Neural progenitor cell (in vitro differentiated cells): ENCODE measurements around the gene IFT122. TPM values are rescaled to one million over a fixed set of nuclear protein-coding genes. Genes with fewer than 3 reads are reported as not detected.

Experiments used
- DNase-seq: peaks from one replicate; pipeline ENCODE4 v3.0.0-alpha.2; 2016; ENCODE audit warnings: low spot score
- H2AFZ ChIP-seq: fragments of 200-600 bp; sonication (generic); replicated peaks from 2 replicates; pipeline ENCODE4 v1.6.1; 2016; ENCODE audit warnings: antibody characterized with exemption
- H3F3A ChIP-seq: fragments of 200-600 bp; sonication (generic); 2 replicates; pipeline ENCODE4 v1.6.1; 2016; ENCODE audit warnings: antibody characterized with exemption, low read depth
- H3K27ac ChIP-seq: fragments of 200-600 bp; sonication (generic); 2 replicates; pipeline ENCODE4 v1.5.1; 2016; ENCODE audit warnings: mild to moderate bottlenecking
- H3K27me3 ChIP-seq: fragments of 200-600 bp; sonication (generic); 2 replicates; pipeline ENCODE4 v1.6.1; 2016; ENCODE audit warnings: mild to moderate bottlenecking, moderate library complexity
- H3K36me3 ChIP-seq: fragments of 200-600 bp; sonication (generic); 2 replicates; pipeline ENCODE4 v1.5.1; 2016
- H3K4me1 ChIP-seq: fragments of 200-600 bp; sonication (generic); 2 replicates; pipeline ENCODE4 v1.6.1; 2016; ENCODE audit warnings: mixed run types
- H3K4me2 ChIP-seq: fragments of 200-600 bp; sonication (generic); 2 replicates; pipeline ENCODE4 v1.6.1; 2016
- H3K4me3 ChIP-seq: fragments of 200-600 bp; sonication (generic); 2 replicates; pipeline ENCODE4 v1.5.1; 2016
- H3K79me2 ChIP-seq: fragments of 200-600 bp; sonication (generic); 2 replicates; pipeline ENCODE4 v1.6.1; 2016; ENCODE audit warnings: low read depth
- H3K9ac ChIP-seq: fragments of 200-600 bp; sonication (generic); 2 replicates; pipeline ENCODE4 v1.6.1; 2016
- H3K9me3 ChIP-seq: fragments of 200-600 bp; sonication (generic); 2 replicates; pipeline ENCODE4 v1.5.1; 2016; ENCODE audit warnings: low read depth
- H4K20me1 ChIP-seq: fragments of 200-600 bp; sonication (generic); 2 replicates; pipeline ENCODE4 v1.6.1; 2016; ENCODE audit warnings: low read depth
- H3K27ac Mint-ChIP-seq: 3 replicates; pipeline ENCODE4 v1.8.0; 2021; ENCODE audit warnings: mixed read lengths
- H3K27me3 Mint-ChIP-seq: 2 replicates; pipeline ENCODE4 v1.8.0; 2022; ENCODE audit warnings: low read depth, mild to moderate bottlenecking, inconsistent platforms, moderate library complexity, mixed read lengths; ENCODE audit not compliant: insufficient read depth
- H3K36me3 Mint-ChIP-seq: 3 replicates; pipeline ENCODE4 v1.8.0; 2021; ENCODE audit warnings: mixed read lengths
- H3K4me1 Mint-ChIP-seq: 3 replicates; pipeline ENCODE4 v1.8.0; 2021; ENCODE audit warnings: mixed read lengths
- H3K4me3 Mint-ChIP-seq: 3 replicates; pipeline ENCODE4 v1.8.0; 2021; ENCODE audit warnings: mild to moderate bottlenecking, moderate library complexity, mixed read lengths
- H3K9me3 Mint-ChIP-seq: 3 replicates; pipeline ENCODE4 v1.8.0; 2020; ENCODE audit warnings: mixed read lengths
- EZH2 ChIP-seq: fragments of 200-600 bp; sonication (generic); IDR thresholded peaks from 2 replicates; pipeline ENCODE4 v1.6.1; 2017; ENCODE audit warnings: antibody characterized with exemption, mild to moderate bottlenecking, moderate library complexity
- EZH2phosphoT487 ChIP-seq: fragments of 200-600 bp; sonication (generic); IDR thresholded peaks from 2 replicates; pipeline ENCODE4 v1.6.1; 2017; ENCODE audit warnings: antibody characterized with exemption
- total RNA-seq: library from RNA; depleted of rRNA; stranded (reverse); fragments of >200 nt; gene quantifications from 2 replicates; pipeline ENCODE4 v1.2.3, GENCODE V29; 2015; ENCODE audit warnings: low replicate concordance
- TF ChIP-seq, protein P1 (sequence below): fragments of 200-600 bp; sonication (generic); IDR thresholded peaks from 2 replicates; pipeline ENCODE4 v1.5.1; 2017; ENCODE audit warnings: antibody characterized with exemption, mild to moderate bottlenecking

The IFT122 gene
- total RNA-seq, 1 donor from 2014 or later, result 48.0 TPM

DNA sequence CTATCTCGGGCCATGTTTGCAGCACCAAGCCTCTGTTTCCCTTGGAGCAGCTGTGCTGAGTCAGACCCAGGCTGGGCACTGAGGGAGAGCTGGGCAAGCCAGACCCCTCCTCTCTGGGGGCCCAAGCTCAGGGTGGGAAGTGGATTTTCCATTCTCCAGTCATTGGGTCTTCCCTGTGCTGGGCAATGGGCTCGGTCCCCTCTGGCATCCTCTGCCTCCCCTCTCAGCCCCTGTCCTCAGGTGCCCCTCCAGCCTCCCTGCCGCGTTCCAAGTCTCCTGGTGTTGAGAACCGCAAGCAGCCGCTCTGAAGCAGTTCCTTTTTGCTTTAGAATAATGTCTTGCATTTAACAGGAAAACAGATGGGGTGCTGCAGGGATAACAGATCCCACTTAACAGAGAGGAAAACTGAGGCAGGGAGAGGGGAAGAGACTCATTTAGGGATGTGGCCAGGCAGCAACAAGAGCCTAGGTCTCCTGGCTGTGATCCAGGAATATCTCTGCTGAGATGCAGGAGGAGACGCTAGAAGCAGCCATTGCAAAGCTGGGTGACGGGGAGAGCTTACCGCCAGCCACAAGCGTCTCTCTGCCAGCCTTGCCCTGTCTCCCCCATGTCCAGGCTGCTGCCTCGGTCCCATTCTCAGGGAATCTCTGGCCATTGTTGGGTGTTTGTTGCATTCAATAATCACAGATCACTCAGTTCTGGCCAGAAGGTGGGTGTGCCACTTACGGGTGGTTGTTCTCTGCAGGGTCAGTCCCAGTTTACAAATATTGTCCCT, 89.6 kb downstream of the IFT122 start:
- peak overlapping the region; percentile 60 for H3K27ac Mint-ChIP-seq

DNA sequence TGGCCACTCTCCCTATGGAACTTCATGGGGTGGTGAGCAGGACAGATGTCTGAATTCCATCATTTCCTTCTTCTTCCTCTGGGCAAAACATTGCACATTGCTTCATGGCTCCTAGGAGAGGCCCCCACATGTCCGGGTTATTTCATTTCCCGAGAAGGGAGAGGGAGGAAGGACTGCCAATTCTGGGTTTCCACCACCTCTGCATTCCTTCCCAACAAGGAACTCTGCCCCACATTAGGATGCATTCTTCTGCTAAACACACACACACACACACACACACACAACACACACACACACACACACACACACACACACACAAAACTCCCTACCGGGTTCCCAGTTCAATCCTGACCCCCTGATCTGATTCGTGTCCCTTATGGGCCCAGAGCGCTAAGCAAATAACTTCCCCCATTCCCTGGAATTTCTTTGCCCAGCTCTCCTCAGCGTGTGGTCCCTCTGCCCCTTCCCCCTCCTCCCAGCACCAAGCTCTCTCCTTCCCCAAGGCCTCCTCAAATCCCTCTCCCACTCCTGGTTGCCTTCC, 90.3 kb downstream of the IFT122 start:
- H3K4me1 Mint-ChIP-seq, result peaks cover 34% of the 10 kb centered on the region
- Histone ChIP-seq H3K27ac (no peak overlapping the region), H2AFZ (peak overlapping the region; percentile 32), H3K9ac (no peak overlapping the region), H3F3A (peaks cover 5% of the 10 kb centered on the region), H4K20me1 (no peaks in the 10 kb centered on the region), H3K4me1 (peaks cover 26% of the 10 kb centered on the region), H3K4me2 (peak overlapping the region; percentile 27), H3K79me2 (no peaks in the 10 kb centered on the region), H3K27me3 (no peaks in the 10 kb centered on the region), H3K4me3 (no peak overlapping the region), H3K36me3 (no peaks in the 10 kb centered on the region), H3K9me3 (no peaks in the 10 kb centered on the region)
- H3K36me3 Mint-ChIP-seq, result no peaks in the 10 kb centered on the region
- H3K9me3 Mint-ChIP-seq, result peaks cover 2% of the 10 kb centered on the region
- TF ChIP-seq EZH2phosphoT487, result no peak
- no peak for TF ChIP-seq EZH2
- TF ChIP-seq, protein P1, sequence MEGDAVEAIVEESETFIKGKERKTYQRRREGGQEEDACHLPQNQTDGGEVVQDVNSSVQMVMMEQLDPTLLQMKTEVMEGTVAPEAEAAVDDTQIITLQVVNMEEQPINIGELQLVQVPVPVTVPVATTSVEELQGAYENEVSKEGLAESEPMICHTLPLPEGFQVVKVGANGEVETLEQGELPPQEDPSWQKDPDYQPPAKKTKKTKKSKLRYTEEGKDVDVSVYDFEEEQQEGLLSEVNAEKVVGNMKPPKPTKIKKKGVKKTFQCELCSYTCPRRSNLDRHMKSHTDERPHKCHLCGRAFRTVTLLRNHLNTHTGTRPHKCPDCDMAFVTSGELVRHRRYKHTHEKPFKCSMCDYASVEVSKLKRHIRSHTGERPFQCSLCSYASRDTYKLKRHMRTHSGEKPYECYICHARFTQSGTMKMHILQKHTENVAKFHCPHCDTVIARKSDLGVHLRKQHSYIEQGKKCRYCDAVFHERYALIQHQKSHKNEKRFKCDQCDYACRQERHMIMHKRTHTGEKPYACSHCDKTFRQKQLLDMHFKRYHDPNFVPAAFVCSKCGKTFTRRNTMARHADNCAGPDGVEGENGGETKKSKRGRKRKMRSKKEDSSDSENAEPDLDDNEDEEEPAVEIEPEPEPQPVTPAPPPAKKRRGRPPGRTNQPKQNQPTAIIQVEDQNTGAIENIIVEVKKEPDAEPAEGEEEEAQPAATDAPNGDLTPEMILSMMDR, result no peak
- peaks cover 12% of the 10 kb centered on the region for H3K27me3 Mint-ChIP-seq
- H3K4me3 Mint-ChIP-seq, result no peak overlapping the region
- DNase-seq, result peak; percentile 64
- peak overlapping the region; percentile 60 for H3K27ac Mint-ChIP-seq

More for the DNA sequence above, 89.6 kb downstream of the IFT122 start:
- TF ChIP-seq EZH2 (no peak), EZH2phosphoT487 (no peak)
- TF ChIP-seq, protein P1, result no peak
- H3K79me2 ChIP-seq, result no peaks in the 10 kb centered on the region
- H3K9ac ChIP-seq, result no peak overlapping the region
- H3K27ac ChIP-seq, result no peak overlapping the region
- DNase-seq, result no peak
- H3K4me1 Mint-ChIP-seq, result peaks cover 34% of the 10 kb centered on the region
- peak overlapping the region; percentile 27 for H3K4me2 ChIP-seq
- peaks cover 26% of the 10 kb centered on the region for H3K4me1 ChIP-seq
- peaks cover 10% of the 10 kb centered on the region for H3K27me3 Mint-ChIP-seq
- no peaks in the 10 kb centered on the region for H3K36me3 ChIP-seq
- H3K9me3 ChIP-seq, result no peaks in the 10 kb centered on the region
- no peaks in the 10 kb centered on the region for H3K36me3 Mint-ChIP-seq
- H3F3A ChIP-seq, result peaks cover 5% of the 10 kb centered on the region
- H2AFZ ChIP-seq, result peak overlapping the region; percentile 5
- H3K27me3 ChIP-seq, result no peaks in the 10 kb centered on the region
- no peaks in the 10 kb centered on the region for H4K20me1 ChIP-seq
- H3K4me3 Mint-ChIP-seq, result no peak overlapping the region
- no peak overlapping the region for H3K4me3 ChIP-seq
- peaks cover 2% of the 10 kb centered on the region for H3K9me3 Mint-ChIP-seq

DNA sequence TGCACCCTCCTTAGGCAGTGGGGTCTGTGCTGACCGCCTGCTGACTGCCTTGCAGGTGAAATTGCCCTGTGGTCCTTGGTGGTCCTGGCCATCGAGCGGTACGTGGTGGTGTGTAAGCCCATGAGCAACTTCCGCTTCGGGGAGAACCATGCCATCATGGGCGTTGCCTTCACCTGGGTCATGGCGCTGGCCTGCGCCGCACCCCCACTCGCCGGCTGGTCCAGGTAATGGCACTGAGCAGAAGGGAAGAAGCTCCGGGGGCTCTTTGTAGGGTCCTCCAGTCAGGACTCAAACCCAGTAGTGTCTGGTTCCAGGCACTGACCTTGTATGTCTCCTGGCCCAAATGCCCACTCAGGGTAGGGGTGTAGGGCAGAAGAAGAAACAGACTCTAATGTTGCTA, 90.8 kb downstream of the IFT122 start:
- no peak for DNase-seq
- Histone ChIP-seq H4K20me1 (no peaks in the 10 kb centered on the region), H3K9me3 (no peaks in the 10 kb centered on the region), H3F3A (peaks cover 5% of the 10 kb centered on the region), H3K9ac (no peak overlapping the region), H3K36me3 (no peaks in the 10 kb centered on the region), H3K4me1 (peaks cover 26% of the 10 kb centered on the region), H3K79me2 (no peaks in the 10 kb centered on the region), H3K4me3 (no peak overlapping the region), H3K27me3 (no peaks in the 10 kb centered on the region), H3K4me2 (peak overlapping the region; percentile 27), H3K27ac (no peak overlapping the region), H2AFZ (peak overlapping the region; percentile 32)
- Mint-ChIP-seq H3K36me3 (no peaks in the 10 kb centered on the region), H3K27me3 (peaks cover 12% of the 10 kb centered on the region), H3K4me3 (no peak overlapping the region), H3K9me3 (peaks cover 2% of the 10 kb centered on the region), H3K27ac (peak overlapping the region; percentile 60), H3K4me1 (peaks cover 34% of the 10 kb centered on the region)
- no peak for TF ChIP-seq EZH2phosphoT487
- no peak for TF ChIP-seq EZH2
- TF ChIP-seq, protein P1, result no peak
